Measurements from ENCODE around the gene ADAMTSL3.

GRCh38 chr15:83643201-83643600 lies 10.7 kb upstream of the ADAMTSL3 start:
- TF ChIP-seq POLR2AphosphoS5 (IDR thresholded peaks at IDR 0.05), result no peak
- TF ChIP-seq CTCF (IDR thresholded peaks at IDR 0.05; ENCODE audit: poor library complexity, severe bottlenecking), result no peak
- no peak for TF ChIP-seq SMC3 (conservative IDR thresholded peaks at IDR 0.05; ENCODE audit: poor library complexity)
- TF ChIP-seq EZH2 (IDR thresholded peaks at IDR 0.05; ENCODE audit: borderline replicate concordance, insufficient read depth, low read length, poor library complexity, severe bottlenecking), result no peak

Data from neural cell (in vitro differentiated cells).